Activated CD8-positive, alpha-beta memory T cell treated with anti-CD3 and anti-CD28 coated beads for 1 hour (primary cell): Measurements from ENCODE around the gene RPS8.
A peak's percentile ranks its signal among the peaks of the same experiment; 100 is the strongest.
"Not testable (repeated sequence)": the region's sequence is repeated elsewhere in the genome, so short reads cannot be mapped to it uniquely, and the experiment has no call there.

Experiments used
- DNase-seq, 2 donors: peaks; one replicate each; pipeline ENCODE4 v3.0.0-alpha.2; 2020; ENCODE audit warnings: low read depth in 1 of 2; ENCODE audit errors: extremely low read depth in 1 of 2

RPS8 gene

DNA sequence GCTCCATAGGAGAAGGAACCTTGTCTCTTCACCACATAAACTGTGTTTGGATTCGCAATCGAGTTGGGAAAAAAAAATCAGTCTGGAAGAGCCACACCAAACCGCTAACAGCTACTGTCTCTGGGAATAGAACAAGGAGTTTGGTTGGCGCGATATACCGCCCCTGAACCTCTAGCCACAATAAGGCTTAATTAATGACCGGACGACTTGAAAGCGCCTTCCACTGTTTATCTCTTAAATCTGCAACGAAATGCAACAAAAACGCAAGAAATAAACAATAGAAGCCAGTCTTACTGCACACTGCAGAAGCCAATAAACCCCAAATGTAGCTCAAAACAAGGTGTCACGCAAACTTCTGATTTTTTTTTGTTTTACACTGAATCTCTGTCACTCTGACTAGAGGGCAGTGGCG, 43.9 kb downstream of the RPS8 start:
- DNase-seq, result no peak

- peak in 1 of 2 donors; percentile 60 for DNase-seq
Observed at GRCh38 chr1:44819608-44820327, 44.4 kb downstream of the RPS8 start.

DNA sequence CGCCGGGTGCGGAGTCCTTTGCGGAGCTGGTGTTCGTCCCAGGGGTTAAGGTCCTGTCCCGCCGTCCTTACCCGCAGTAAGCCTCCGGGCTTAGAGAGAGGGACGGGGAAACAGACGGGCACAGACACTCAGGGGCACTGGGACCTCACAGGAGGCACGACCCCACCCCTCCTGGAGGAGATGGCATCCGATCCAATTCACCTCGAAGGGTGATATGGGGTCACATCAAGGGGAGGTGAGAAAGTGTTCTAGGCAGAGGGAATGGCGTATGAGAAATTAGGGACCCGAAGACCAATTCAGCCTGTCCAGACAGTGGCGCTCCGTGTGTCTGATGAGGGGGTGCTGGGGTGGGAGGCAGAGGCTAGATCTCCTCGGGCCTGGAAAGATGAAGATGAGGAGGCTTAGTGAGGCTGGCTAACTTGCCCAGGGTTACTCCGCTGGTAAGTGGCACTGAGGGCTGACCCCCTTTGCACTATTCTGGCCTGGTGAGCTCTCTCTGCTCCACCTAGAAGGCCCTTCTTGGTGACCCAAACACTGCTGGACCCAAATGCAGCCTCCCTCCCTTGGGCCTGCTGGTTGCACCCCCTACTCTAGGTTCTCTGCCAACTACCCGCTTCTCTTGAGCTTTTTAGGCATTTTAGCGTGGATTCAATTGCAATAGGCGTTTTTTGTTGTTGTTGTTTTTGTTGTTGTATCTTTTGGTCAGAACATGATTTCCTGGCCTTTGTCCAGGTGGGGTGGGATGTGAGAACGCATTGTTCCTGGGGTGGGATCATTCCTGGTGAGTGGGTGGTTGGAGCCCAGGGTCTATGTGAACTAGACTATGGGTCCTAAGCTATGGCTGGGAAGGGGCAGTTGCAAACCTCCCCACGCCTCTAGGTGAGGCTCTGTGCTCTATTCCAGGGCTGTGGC, 45.2 kb downstream of the RPS8 start:
- no peak for DNase-seq

DNA sequence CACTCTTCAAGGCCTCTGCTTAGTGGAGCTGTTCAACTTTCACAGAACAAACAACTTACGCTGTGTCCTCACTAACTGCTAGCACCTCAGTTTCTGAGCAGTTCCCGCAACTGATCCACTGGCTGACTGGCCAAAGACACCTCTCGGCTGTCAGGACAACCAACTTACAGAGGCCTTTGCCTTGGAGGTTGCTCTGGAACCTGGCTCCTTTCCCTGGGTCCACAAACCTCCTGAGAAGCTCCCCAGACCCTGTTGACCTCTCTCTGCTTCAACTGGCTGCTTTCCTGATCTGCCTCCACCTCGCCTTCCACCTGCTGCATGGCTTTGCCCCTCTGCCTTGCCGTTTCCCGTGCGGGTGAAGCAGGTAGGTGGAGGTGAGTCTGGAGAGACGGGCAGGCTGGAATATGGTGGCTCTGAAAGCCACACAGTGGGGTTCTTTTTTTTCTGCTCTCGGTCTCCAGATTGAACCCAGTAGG, 45.9 kb downstream of the RPS8 start:
- no peak for DNase-seq

DNA sequence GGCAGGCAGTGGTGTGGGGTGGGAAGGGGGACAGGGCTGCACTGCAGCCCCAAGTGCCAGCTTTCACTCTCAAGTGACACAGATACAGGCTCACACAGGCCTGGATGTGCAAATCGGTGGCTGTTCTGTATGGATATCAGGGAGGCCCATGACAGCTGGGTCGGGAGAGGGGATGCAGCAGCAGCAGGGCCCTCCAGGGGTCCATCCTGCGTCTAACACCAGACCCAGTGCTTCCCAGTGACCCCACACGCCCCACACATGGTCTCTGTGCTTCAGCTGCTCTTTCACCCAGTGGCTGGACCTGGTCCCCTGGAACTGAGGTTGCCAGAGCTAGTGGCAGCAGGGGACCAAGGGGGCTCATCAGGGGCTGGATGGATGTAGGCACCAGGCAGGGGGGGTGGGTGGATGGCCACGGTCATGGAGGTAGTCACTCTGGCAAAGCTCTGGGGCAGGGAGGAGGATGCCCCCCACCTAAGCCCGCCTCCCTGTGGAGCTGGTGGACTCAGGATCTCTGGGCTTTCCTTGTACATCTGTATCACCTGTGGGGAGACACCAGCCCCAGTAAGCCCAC, 46.9 kb downstream of the RPS8 start:
- no peak for DNase-seq

GRCh38 chr1:44822981-44823451, 47.7 kb downstream of the RPS8 start:
- no peak for DNase-seq

GRCh38 chr1:44824392-44824791, 49.1 kb downstream of the RPS8 start:
- DNase-seq, result not testable (repeated sequence)

DNA sequence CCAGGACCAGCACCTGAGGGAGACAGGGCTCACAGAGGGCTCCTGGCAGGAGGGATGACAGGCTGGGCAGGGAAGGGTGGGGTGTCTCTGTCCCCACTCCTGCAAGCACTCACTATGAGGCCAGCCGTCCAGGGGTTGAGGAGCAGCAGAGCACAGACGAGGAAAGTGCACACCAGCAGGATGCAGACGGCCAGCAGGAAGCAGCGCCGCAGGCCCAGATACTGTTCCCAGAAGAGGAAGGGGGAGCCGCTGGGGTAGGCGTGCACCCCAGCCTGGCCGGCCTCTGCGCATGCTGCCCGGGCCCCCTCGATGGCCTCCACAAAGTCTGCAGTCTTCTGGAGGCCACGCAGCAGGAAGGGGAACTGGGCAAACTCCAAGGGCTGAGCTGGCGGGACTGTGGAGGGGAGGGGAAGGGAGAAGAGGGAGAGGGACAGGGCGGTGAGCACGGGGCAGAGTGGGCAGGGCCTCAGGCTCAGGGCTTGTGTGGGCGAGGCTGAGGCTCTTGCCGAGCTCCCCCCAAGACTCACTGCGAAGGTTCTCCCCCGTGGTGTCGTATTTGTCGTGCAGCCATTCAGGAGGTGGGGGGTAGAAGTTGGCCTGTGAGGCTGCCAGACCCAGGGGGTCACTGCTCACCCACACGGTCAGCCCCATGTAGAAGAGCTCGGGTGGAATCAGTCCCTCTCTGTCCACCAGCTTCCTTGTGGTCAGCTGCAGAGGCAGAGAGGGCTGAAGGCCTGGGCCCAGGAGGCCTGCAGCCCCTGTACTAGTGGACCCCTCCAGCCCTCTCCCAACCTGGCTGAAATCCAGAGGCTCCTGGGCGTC, 51.2 kb downstream of the RPS8 start:
- DNase-seq, result no peak

GRCh38 chr1:44827197-44828002, 52.1 kb downstream of the RPS8 start:
- DNase-seq, result no peak

DNA sequence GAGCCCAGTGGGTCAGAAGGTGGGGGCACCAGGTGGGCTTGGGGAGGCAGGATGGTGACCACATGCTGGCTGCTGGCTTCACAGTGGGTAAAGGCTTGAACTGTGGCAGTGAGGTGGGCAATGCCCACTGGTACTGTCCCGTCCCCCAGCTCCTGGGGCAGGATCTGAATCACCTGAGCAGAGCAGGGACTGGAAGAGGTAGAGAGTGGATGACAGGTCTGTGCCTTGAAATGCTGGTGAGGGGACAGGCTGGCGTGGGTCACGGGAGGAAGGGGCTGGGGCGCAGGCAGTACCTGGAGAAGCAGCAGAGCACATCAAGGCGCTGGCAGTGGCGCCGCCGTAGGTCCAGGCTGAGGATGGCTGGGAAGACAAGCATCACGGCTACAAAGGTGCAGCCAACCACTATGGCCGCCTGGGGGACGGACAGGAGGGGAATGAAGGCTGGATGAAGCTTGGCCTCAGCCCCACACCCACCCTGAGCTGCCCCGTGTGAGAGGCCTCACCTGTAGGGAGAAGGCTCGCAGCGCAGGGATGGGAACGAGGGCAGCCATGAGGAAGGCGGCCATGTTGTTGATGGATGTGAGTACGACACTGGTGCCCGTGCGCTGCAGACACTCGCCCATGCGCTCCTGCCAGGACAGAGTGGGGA, 52.8 kb downstream of the RPS8 start:
- DNase-seq, result no peak
